Measurements from ENCODE around the gene CPSF3.

CPSF3 gene

DNA sequence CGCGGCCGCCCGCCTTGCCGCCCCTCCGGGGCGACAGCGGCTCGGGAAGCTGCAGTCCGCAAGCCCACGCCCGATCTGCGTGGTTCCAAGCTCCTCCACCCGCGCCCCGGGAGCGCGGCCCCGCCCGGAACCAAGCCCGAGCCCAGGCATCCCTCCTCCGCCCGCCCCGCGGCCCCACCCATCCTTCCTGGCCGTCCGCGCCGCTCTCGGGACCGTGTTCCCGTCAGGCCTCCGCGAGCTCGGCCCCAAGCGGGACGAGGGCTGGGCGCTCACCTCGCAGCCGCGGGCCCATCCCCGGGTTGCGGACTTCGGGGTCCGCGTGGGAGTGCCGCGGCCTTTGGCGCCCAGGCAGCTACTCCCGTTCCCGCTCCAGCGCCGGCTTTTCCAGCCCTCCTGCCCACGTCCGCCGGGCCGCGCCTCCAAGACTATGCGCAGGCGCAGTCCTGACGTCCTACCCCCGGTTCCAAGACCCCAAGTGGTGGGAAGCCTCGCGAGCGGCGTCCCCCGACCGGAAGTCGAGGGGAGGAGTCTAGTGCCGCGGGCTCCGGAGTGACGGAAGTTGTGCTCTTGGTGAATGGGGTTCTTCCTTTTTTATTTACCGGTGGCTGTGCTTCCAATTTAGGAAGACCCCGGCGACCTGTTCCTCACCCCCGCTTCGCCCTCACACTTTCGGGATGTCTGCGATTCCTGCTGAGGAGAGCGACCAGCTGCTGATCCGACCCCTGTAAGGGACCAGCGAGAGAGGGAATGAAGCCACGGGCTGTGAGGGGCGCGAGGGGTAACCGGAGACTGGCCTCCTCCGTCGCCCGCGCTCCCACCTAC, at the start of gene CPSF3, which contains the start of gene ITGB1BP1:
CPSF3 (plus strand) TSS at position 555 of the 822 bp plus-strand sequence; CDS start at position 675, 120 bp downstream.
ITGB1BP1 (minus strand) TSS at position 429 of the 822 bp plus-strand sequence. CDS start 4,831 bp downstream, outside the sequence.
- peak; percentile 96 for DNase-seq (ENCODE audit: low spot score)

DNA sequence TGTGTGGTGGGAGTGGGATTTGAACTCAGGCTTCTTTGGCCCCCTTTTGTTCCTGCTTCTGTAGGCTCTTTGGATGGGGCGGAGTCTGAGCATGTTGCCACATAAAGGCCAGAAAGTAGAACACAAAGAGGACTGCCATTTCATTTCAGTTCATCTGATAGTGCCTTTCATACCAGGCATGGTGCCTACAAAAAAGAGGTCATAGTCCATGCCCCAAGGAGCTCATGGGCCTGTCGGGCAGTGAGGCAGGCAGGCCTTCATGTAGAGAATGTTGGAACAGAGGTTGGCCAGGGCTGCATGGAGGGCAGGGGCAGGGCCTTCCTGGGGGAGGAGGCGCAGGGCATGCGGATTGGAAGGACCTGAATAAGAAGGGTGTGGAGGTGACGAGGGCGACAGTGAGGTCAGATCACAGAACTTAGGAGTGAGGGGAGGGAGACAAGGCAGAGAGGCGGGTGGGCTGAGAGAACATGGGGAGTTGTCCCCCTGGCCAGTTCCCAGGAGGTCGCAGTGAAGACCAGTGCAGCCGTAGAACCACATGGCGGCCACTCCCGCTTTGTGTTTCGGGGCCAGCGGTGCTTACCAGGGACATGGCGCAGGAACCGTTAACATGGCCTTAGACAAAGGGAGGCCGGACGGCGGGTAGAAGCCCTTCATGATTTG, 49.3 kb upstream of the CPSF3 start:
- no peak for DNase-seq (ENCODE audit: low spot score)

DNA sequence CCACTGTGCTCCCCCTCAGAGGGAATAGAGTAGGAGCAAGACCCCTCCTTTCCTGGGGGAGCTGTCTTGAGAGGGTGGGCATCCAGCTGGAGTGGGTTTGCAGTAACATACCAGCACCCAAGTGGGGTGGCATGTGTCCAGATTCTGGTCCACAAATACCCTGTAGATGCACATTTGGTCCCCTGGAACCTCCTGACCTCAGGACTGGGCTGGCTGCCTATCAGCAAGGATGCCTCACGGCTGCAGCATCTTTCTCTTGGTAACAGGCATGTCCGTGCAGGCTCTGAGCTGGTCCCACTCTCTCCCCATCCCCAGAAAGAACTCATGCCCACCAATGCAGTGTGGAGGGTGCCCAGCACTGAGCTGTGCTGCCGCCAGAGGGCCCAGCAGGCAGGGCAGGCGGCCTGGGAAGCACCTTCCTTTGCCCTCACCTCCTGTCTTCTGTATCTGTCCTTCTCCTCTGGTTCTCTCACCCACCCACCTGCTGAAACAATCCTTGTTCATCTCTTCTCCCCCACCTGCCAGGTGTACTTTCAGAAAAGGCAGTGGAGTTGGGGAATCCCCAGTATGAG, 47.5 kb upstream of the CPSF3 start:
- no peak for DNase-seq (ENCODE audit: low spot score)

DNA sequence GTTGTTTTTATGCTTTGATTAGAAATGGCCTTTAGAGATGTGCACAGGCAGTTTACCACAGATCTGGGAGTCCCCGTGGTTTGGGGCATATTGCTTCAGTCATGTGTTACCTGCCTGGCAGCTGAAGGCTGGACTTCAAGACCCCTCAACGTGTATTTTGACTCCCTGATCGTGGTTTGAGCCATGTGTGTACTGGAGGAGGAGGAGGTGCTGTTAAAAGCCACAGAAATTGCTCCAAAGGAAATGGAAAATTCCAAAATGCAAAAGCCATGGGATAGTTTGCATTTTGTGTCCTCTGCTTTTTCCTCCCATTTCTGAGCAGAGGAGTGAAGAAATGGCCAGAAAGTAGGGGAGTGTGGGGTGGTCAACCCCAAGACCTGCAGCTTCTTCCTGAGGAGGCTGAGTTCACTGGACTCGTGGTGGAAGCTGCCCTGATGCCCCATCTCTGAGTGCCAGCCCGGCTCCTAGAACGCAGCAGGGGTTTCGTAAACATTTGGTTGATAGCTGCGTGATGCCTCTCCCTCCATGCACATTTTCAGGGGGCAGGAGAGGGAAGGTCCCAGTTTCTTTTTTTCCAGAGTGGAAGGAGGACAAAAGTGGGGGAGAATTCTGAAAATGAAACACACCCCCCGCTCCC, 45.9 kb upstream of the CPSF3 start:
- no peak for DNase-seq (ENCODE audit: low spot score)

DNA sequence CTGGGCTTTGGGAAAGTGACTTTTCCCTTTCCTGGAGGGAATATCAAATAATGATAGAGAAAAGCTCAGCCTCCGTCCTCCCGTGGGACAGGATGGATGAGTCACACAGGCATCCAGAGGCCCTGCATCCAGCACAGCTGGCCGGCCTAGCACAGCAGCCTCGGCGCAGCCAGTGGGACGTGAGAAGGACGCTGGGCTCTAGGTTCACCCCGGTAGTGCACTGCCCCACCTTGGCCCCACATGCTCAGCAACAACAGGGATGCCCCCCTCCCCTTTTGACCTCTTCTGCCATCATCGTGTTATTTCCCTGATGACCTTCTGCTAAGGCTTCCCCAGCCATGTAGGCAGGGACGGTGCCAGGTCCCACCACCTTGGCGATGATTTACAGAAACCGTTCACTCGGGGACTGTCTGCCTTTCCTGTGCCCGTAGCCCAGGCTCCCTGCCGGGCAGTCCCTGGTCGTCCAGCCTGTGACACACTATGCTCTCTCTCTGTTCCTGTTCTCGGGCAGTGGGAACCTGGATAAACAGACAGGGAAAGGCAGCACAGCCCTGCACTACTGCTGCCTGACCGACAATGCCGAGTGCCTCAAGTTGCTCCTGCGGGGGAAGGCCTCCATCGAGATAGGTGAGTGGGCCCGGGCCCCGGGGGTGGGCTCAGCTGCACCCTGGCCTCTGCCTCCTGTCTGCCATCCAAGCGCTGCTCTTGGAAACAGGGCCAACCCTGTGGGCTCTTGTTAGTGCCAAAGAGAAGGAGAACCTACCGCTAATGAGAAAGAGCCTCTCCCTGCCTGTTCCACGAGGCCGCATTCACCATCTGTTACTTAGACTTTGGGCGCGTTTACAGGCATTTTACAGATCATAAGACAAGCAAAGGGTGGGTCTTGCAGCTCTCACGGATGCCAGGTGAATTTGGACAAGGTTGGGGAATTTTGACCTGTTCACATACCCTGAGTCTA, 44.7 kb upstream of the CPSF3 start:
- peak; percentile 75 for DNase-seq (ENCODE audit: low spot score)

DNA sequence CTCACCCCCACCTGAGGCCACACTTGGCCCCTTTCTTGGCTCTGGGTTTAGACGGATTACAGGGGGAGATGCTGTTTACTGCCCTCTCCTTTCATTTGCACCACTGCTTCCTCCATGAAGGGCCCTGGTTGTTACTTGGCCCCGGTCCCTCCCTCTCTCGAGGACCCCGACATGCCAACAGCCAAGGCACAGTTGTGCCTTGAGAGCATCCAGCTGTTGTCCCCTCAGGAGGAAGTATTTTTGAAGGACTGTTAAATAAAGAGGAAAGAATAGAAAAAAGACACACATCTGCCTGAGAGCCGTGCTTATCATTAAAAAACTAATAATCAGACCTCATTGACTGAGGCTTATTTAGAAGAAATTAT, 44.1 kb upstream of the CPSF3 start:
- DNase-seq (ENCODE audit: low spot score), result no peak

DNA sequence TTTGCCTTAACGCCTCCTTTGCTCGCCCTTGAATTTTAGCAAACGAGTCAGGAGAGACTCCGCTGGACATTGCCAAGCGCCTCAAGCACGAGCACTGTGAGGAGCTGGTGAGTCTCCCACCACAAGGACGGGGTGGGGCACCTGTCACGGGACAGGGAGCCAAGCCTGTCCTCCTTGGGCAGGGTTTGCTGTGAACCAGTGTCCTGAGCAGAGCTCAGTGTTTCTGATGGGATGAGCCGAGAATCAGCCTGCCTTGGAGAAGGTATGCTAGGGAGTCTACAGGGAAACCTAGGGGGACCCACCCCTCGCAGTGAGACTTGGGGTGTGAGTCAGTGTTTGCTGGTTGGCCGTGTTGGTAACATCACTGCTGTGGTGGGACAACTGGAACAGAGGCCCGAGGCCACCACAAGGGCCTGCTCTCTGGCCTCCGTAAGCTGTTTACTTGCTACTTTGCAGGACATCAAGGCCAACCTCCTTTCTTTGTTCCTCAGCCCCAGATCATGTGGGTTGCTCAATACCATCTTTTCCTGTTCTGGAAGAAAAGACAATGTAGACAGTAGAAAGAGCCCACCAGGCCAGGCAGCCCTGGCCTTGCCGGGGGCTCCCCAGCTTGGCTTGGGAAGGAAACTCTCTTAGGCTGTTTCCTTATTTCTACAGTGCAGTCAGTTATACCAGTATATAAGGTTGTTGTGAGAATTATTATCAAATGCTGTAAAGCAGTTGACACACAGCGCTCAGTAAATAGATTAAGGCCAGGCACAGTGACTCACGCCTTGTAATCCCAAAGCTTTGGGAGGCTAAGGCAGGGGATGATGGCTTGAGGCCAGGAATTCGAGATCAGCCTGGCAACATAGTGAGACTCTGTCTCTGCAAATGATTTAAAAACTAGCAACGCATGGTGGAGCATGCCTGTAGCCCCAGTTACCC, 42.5 kb upstream of the CPSF3 start:
- no peak for DNase-seq (ENCODE audit: low spot score)

DNA sequence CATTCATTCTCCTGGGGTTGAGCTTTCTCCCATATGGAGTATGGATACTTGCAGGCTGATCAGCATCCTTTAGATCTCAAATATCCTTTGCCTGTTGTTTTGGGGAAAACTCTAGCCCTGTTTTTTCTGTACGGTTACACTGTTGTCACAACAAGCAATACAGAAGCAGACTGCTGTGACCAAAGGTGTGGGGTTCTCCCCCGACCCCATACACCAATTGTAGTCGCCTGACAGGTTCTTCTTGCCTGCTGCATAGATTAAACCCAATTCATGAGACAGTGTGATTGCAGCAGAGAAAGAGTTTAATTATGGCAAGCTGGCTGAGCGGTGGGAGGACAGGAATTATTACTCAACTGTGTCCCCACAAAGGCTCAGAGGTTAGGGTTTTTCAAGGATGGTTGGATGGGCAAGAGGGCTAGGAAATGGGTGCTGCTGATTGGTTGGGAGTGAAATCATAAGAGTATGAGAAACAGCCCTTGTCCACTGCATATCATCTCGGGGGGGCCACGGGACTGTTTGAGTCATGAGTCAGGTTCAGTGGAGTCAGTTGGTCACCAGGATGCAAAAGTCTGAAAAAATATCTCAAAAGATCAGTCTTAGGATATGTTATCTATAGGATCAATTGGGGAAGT, 40.7 kb upstream of the CPSF3 start:
- DNase-seq (ENCODE audit: low spot score), result no peak

DNA sequence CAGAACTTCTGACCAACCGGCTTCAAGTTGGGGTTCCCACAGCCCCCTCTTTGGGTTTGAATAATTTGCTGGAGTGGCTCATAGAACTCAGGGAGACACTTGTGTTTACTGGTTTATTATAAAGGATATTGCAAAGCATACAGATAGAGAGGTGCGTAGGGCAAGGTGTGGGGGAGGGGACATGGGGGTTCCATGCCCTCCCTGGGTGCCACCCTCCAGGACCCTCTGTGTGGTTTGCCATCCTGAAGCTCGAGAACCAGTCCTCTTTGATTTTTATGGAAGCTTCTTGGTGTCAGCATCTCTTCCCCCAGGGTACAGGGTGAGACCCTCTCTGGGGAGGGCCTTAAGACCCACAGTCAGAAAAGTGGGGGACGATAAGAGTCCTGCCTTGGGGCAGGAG, 38.9 kb upstream of the CPSF3 start:
- no peak for DNase-seq (ENCODE audit: low spot score)

DNA sequence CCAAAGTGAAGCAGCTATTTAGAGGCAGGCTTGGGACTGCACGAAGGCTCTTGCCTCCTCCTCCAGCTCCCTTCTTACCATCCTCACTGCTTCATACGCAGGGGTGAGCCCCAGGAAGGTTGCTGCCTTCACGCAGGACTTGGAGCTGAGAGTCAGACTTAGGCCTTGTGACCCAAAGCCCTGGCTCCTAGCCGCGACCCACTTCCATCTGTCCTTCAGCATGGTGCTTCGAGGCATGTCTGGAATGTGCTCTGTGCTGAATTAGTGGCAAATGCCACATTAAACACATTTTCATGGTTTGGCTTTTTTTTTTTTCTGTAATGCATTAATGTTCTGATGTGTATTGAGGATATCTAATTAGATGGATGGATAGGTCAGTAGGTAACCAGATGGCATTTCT, 37.6 kb upstream of the CPSF3 start:
- DNase-seq (ENCODE audit: low spot score), result no peak

DNA sequence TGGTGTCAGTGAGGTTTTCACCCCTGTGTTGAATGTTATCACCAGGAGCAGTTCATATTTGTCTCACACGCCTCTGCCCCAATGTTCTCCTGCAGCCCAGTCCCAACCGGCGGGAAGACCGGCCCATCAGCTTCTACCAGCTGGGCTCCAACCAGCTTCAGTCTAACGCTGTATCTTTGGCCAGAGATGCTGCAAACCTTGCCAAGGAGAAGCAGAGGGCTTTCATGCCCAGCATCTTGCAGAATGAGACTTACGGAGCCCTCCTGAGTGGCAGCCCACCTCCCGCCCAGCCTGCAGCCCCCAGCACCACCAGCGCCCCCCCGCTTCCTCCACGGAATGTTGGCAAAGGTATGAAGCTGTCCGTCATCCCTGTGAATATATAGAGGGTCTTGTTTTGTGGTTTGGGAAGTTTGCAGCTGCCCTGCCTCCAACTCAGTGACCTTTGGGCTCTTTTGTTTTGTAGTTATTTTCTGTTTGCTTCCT, 35.2 kb upstream of the CPSF3 start:
- no peak for DNase-seq (ENCODE audit: low spot score)

DNA sequence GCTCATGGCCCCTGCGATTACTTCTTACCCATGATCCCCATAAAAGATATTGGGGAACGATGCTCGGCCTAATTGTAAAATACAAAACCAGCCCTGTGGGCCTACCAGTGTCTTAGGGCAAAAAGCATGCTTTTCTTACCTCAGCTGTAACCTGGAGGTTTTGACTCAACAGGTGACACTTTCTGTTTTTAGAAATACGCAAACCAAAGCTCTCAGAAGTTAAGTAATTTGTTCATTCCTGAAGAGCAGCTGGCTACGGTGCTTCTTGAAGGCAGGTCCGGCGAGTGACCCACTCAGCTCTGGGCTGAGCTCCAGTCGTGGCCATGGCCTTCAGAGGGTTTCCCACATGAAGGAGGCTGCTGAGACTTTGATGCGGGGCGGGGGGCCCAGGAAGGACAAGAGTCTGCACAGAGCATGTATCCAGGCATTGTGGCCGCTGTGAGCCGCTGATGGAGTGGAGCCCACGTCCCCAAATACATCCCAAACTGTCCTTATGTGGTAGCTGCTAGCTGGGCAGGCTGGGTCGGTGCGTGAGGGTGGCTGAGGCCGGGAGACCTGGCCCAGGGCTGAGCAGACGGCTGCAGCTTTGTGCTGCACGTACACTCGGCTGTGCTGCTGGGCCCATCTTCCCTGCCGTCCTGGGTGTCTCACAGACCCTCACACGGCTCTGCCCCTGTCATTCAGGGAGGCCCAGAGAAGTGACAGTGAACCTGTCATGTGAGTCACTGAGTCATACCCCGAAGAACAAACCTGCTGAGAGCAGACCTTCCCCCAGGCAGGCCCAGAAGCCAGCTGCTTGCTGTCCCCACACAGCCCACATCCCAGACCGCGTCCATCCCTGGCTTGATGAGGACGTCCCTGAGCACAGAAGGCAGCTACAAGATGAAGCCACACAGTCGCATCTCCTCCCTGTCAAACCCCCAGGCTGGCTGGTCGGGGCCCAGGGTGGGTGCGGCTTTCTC, 34.2 kb upstream of the CPSF3 start:
- DNase-seq (ENCODE audit: low spot score), result no peak

DNA sequence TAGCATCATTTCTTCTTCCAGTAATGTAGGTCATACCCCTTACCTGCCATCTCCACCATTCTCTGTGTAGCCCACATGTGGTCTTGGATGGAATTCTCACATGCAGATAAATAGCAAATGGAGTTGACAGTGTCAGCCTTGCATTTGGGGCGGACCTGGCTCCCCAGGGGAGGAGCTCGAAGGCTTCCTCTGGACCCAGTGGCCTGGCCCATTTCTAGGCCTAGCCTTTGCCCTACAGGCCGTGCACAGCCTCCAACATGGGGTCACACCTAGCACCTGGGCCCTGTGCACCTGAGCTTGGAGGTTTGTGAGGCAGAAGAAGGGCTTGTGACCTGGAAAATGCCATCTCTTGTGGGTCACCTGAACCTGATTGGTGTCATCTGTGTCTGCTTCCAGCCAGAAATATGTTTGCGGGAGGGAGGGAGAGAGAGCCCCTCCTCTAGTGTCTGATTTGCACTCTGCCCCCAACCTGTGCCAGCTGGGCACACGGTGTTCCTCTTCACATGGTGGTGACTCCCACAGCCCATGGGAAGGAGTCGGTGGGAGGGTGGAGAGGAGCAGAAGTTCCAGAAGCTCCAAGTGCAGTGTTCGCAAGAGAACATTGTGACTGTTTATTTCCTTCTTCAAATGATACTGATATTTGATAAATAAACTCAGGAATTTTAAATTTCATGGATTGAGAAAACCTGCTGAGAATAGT, 33.2 kb upstream of the CPSF3 start:
- DNase-seq (ENCODE audit: low spot score), result no peak

DNA sequence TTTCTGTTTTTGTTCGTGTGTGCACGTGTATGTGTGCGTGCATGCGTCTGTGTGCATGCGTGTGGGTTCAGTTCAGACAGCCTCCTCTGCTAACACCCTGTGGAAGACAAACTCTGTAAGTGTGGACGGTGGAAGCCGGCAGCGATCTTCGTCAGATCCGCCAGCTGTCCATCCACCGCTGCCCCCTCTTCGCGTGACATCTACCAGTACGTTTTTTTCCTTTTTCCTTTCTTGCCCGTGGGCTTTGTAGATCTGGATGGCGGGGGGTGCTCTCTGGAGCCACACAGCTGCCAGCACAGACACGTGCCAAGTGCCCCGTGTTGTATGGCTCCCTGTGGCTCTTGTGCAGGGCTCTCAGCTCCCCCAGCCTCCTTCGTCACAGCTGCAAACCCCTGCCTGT, 32.5 kb upstream of the CPSF3 start:
- DNase-seq (ENCODE audit: low spot score), result no peak

DNA sequence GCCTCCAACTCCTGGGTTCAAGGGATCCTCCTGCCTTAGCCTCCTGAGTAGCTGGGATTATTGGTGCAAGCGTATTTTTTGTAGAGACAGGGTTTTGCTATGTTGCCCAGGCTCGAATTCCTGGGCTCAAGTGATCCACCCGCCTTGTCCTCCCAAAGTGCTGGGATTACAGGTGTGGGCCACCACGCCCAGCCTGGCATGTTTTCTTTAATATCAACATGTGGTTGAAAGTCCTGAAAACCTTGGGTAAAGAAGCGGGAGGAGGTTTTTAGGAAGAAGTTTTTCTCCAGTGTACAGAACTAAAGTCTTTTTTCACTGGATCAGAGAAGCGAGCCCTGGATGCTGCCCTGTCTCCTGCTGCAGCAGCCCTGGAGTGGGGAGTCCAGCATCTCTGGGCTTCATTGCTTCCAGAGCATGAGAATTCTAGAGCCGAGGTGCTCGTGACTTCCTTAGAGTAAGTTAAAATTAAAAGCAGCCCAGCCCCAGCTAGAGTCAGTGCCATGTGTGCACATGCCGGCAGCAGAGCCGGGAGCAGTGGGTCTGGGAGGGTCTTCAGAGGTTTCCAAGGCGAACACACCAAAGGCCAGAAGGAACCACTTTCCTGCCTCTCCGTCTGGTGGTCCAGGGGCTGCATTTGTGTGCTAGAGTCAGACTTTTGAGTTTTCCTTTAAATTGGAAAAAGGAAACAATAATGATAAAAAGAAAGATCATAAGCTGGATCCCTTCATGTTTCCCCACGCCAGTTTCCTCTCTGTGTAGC, 31.3 kb upstream of the CPSF3 start:
- no peak for DNase-seq (ENCODE audit: low spot score)

DNA sequence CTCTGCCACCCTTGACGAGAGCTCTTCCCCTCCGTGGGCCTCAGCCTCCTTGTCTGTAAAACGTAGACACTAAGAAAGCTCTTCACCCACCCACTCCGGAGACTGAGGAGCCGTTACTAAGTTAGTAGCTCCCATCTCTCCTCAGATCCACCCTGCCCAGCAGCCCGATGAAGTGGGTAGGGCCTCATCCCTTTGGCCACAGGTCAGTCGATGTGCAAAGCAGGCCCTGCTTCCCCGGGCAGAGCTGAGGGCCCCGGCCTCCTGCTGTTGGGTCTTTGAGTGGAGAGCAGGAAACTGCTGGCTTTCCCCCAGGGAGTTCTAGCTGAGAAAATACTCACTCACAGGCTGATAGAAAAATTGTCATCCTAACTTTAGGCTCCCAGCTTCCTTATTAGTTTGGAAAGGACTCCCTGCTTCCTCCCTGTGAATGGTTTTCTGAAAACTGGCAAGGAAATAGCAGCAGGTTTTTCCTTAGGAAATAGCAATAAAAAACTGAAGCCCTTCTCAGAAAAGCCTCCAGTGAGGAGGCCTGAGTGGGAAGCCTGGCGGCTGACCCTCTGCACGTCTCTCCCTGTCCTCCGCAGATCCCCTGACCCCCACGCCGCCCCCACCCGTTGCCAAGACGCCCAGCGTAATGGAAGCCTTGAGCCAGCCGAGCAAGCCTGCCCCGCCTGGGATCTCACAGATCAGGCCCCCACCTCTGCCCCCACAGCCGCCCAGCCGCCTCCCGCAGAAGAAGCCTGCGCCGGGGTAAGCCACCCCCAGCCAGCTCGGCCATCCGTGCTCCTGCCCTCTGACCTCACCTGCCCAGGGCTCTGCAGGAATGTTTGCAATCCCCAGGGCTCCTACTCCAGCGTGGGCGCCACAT, 30.3 kb upstream of the CPSF3 start:
- DNase-seq (ENCODE audit: low spot score), result peak; percentile 38
